ENCODE data around the gene TEAD2.
A peak's percentile ranks its signal among the peaks of the same experiment; 100 is the strongest.
"Not testable (repeated sequence)": the region's sequence is repeated elsewhere in the genome, so short reads cannot be mapped to it uniquely, and the experiment has no call there.

Gene TEAD2

DNA sequence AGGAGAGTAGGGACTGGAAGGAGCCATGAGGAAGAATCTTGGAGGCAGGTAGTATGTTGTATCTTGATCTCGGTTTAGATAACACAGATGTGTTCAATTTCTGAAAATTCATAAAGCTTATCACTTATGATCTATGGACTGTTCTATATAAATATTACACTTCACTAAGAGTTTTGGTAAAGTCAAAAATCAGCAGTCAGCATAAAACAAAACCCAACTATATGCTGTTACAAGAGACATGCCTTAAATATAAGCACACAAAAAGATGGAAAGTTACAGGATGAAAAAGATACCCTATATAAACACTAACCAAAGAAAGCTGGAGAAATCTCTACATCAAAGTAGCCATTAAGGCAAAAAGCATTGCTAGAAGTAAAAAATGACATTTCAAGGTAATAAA lies 21.4 kb upstream of the TEAD2 start:
- DNase-seq, result no peak

DNA sequence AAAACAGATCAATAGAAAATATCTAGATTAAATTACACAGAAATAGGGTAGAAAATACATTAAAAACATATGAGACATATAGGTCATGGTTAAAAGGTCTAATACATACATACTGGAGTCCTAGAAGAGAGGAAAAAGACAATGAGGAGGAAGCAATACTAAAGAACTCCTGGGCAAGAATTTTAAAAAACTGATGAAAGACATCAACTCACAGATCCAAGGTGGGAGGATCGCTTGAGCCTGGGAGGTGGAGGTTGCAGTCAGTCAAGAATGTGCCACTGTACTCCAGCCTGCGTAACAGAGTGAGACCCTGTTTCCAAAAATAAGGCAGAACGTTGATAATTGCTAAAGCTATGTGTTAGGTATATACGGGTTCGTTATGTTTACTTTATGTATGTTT lies 20.4 kb upstream of the TEAD2 start:
- no peak for DNase-seq

DNA sequence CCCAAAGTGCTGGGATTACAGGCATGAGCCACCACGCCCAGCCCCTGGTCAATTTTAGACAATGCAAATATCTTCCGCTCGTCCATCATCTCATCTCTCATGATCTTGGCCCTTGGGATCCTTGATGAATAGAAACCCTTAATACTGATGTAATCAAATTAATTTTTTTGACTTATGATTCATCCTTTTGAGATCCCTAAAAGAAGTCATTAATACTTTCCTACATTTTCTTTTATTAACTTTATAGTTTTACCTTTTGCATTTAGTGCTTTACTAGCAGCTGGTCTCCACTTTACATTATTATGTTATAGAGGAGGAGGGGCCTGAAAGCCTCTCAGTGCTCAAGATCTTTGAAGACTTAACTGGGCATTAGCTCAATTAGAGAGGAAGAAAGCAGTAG lies 18.2 kb upstream of the TEAD2 start:
- DNase-seq, result no peak

DNA sequence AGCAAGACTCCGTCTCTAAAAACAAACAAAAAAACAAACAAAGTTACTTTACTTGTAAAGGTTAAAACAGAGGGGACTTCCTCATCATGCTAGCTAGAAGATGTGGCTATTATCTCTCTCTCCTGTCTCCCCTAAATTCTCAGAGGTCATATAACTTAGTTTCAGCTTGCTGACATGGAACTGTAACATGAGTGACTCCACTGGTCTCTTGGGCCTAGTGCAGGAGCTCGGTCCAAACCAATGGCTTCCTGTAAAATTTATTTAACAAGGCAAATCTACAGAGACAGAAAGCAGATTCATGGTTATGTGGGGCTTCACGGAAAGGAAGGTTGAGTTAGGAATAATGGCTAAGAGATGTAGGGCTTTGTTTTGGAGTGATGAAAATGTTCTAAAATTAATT lies 16.3 kb upstream of the TEAD2 start:
- no peak for DNase-seq

DNA sequence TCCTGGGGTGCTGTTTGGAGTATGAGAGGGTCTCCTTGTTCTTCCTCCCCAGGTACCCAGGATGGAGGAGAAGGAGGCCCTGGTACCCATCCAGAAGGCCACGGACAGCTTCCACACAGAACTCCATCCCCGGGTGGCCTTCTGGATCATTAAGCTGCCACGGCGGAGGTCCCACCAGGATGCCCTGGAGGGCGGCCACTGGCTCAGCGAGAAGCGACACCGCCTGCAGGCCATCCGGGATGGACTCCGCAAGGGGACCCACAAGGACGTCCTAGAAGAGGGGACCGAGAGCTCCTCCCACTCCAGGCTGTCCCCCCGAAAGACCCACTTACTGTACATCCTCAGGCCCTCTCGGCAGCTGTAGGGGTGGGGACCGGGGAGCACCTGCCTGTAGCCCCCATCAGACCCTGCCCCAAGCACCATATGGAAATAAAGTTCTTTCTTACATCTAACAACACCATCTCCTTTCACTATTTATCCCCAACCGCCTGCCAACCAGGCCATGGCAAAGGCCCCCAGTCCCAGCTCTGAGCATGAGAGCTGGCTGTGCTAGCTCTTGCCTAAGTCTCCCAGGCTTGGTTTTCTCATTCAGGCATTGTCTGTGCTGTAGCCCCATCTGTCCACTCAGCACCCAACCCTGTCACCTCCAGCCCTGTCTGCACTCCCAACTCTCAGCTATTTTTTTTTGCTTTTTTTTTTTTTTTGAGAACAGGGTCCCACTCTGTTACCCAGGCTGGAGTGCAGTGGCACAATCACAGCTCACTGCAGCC lies 12.6 kb upstream of the TEAD2 start:
- DNase-seq, result no peak

DNA sequence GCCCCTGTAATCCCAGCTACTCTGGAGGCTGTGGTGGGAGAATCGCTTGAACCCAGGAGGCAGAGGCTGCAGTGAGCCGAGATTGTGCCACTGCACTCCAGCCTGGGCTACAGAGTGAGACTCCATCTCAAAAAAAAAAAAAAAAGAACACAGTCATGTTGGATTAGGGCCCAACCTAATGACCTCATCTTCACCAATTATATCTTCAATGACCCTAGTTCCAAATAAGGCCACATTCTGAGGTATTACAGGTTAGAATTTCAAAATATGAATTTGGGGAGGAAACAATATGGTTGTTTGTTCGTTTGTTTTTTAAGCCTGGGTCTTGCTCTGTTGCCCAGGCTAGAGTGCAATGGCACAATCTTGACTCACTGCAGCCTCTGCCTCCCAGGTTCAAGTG lies 11.0 kb upstream of the TEAD2 start:
- DNase-seq, result not testable (repeated sequence)

DNA sequence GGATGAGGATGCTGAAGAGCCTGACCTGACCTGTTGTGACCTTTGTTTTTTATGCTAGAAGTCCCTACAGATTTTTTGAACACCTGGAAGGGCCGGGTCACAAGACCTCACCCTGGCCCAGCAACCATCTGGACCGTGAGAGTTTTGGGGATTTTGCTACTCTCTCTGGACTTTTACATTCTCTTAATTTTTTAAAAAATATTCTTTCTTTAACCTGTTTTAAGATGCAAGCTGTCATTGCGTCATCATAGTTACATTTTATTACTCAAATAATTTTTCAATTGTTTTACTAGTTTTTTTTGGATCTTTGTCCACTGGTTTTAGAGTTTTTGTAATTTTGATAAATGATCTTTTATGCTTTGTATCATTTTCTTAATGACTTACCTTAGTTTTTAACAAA lies 9.0 kb upstream of the TEAD2 start:
- DNase-seq, result no peak

DNA sequence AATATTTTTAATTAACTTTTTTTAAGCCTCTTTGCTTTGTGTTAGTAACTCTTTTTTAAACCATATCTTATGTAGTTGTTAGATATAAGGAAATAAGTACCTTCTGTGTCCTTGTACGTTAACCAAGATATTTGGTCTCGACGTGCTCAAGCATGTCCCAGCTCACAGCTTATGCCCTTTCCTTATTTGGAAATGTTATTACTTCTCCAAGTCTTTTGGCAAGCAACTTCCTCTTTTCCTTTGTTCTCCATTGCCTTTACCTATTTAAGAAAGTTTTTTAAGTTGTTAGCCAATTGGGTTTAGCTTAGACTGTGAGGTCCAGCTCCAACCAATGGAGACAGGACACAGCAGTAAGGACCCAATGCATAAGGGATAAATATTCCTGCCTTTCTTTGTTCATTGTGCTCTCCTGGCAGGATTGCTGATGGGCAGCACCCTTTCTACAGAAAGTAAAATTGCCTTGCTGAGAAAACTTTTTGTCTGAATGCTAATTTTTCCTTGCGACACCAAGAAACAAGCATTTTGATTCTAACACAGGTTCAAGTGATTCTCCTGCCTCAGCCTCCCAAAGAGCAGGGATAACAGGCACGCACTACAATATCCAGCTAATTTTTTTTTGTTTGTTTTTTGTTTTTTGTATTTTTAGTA lies 6.6 kb upstream of the TEAD2 start:
- DNase-seq, result no peak

DNA sequence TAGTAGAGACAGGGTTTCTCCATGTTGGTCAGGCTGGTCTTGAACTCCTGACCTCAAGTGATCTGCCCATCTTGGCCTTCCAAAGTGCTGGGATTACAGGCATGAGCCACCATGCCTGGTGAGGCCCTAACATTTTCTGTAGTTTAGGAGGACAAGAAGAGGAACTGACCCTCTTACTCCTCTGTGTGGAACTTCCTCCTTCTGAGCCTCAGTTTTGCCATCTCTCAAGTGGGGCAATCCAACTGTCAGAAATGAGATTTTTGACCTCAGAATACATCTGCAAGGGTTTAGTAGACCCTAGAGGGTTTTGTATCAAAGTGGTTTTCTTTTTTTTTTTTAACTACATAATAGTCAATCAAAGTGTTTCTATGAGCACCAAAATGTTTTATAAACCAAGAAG lies 3.9 kb upstream of the TEAD2 start:
- DNase-seq, result no peak

DNA sequence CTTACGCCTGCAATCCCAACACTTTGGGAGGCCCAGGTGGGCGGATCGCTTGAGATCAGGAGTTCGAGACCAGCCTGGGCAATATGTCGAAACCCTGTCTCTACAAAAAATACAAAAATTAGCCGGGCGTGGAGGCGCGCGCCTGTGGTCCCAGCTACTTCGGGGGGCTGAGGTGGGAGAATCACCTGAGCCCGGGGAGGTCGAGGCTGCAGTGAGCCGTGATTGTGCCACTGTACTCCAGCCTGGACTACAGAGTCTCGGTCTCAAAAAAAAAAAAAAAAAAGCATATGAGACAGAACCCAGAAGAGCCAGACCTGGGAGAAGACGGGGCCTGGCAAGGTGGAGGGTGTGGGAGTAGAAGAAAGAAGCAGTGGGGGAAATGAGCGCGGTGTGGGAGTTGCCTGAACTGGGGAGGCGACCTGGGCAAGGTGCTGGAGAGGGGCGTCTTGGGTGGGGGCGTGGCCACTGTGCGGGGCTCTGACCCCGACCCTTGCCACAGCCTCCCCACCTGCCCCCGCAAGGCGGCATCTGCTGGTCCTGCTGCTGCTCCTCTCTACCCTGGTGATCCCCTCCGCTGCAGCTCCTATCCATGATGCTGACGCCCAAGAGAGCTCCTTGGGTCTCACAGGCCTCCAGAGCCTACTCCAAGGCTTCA lies 2.0 kb upstream of the TEAD2 start:
- DNase-seq, result no peak

DNA sequence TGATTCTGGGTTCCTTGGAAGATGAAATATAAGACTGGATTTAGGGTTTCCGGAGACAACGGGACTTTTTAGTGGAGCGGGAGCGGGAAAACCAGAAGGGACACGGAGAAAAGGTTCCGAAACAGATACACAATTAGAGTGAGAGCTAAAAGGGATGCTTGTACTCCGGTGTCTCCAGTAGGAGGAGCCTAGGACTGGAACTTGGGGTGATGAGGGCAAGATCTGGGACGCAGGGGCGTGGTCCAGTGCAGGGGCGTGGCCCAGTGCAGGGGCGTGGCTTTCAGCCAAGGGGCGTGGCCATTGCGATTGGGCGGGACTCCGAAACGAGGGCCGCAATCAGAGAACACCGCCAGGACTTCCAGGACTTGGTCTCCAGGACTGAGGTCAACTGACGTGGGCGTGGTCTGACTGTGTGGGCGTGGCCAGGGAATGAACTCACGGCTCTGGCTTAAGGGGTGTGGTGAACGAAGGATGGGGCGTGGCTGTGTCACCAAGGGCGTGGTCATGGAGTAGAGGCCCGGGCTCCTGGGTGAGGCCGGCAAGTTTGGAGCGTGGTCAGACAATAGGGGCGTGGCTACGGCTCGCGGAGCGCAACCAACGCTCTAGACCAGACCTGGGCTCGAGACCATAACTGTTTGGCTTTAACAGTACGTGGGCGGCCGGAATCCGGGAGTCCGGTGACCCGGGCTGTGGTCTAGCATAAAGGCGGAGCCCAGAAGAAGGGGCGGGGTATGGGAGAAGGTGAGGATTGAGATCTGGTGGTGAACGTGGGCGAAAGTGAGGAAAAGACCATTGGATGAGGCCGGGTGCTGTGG lies 1.3 kb upstream of the TEAD2 start, which contains the start of gene DKKL1:
DKKL1 (plus strand) TSS at position 610 of the 815 bp plus-strand sequence; CDS start at position 732, 122 bp downstream.
- peak; percentile 88 for DNase-seq

DNA sequence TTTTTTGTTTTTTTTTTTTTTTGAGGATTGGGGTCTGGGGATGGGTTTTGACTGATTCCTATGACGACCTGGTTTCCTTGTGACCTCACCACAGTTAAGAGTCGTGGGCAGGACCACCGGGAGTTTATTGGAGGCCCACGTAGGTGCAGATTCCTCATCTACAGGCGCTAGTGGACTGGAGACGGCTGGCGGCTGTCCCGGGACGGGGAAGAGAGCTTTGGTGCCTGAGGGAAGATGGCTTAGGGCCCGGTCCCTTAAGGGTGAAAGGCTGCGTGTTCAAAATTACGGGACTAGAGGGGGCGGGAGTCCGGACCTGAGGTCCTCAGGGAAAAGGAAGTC lies 682 bp upstream of the TEAD2 start:
- DNase-seq, result no peak

DNA sequence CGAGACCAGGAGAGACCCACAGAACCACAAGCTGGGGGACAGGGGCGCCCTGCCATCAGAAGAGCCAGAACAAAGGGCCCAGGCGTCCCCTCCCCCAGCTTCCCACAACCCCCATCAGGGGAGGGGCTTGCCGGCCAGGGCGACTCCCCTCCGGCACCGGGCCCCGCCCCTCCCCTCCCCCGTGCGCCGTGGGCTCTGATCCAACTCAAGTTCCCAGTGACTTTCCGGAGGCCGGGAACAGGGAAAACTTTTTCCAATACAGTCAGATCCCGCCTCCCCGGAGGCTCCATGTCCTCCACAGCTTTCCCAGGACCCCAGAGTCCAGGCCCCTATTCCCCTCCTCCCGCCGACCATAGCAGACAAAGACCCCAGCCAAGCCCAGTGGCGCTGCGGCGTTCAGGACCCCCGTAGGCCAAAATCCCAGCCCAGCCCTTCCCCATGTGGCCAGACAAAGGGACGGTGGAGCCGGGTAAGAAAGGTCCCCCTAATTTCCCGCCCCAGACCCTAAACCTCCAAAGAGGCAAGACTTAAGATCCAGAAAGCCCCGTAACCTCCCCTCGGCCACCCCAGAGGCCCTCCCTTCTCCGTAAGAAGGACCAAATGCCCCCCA lies 673 bp downstream of the TEAD2 start:
- DNase-seq, result peak; percentile 37

DNA sequence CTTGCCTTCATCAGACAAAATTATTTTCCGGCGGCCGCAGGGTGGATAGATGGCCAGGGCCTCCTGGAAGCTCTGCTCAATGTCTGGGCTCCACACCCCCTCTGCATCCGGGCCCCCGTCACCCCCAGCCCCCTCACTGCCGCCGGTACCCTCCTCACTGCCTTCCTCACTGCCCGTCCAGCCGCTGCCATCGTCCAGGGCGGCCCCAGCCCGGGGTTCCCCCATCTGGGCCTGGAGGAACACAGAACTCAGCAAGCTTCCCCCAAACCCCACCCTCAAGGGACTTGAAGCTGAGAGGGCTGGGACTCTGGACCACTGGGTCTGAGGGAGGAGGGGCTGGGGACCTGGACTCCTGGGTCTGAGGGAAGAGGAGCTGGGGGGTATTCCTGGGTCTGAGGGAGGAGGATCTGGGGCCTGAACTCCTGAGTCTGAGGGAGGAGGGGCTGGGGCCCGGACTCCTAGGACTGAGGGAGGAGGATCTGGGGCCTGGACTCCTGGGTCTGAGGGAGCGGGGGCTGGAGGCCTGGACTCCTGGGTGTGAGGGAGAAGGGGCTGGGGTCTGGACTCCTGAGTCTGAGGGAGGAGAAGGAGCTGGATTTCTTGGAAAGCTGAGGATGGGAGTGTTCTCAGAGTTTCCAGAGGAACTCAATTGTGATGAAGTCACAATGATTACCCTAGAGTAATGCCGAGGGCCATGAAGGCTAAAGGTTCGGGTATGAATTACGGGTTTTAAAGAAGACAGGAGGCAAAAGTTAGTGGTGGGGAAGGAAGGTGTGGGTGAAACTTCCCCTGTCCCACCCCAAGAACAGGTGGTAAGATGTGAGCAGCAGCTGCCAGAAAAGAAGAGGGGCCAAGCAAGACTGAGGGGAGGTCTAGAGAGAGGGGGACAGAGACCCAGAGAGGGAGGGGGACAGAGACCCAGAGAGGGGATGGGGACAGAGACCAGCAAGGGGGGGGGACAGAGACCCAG lies 2.1 kb downstream of the TEAD2 start:
- no peak for DNase-seq

DNA sequence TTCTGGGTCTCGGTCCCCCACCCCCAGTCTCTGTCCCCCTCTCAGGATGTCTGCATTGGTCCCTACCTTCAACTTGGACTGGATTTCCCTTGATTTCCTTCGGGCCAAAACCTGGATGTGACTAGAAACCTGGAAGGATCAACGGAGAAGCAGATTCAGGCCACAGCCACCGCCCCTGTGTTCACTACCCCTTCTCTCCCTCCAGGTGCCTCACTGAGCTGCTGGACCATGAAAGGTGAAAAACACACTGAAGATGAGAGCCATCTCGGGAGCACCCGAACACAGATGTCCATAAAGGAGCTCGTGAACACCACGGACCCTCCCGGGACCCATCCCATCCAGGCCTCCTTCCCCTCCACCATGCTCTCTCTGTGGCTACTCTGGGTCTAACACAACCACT lies 5.0 kb downstream of the TEAD2 start:
- DNase-seq, result no peak

DNA sequence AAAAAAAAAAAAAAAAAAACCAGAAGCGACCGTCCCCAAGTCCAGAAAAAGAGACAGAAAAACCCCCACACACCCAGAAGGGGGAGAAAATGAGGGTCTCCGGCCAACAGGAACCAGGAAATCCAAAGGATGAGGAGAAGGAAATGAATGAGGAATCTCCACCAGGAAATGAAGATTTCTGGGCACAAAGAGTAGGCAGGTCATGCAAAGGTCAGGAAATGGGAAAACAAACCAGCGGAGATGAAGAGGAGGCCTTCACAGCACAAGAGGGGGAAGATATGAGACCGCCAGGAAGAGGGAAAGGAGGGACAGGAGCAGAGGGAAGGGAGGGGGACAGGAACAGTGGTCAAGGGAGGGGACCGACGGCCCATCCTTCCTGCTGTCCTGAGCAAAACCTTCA lies 5.8 kb downstream of the TEAD2 start:
- no peak for DNase-seq

DNA sequence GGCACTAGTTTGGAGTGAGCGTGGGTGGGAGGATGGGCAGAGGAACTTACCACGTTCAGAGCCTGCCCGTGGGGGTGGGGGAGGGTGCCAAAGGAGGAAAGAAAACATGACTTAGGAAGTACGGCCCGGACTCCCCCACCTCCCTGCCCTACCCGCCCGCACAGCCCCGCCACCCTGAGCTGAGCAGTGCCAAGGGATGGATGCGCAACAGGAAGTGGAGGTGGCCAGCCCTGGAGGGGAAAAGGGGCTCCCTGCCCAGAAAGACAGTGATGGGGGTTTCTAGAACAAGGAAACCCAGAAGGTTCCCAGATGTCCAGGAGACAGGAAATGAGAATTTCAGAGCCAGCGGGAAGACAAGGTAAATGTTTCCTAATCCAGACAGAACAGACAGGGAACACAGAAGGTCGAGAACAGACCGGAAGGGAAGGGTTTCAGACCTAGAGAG lies 6.3 kb downstream of the TEAD2 start:
- no peak for DNase-seq

DNA sequence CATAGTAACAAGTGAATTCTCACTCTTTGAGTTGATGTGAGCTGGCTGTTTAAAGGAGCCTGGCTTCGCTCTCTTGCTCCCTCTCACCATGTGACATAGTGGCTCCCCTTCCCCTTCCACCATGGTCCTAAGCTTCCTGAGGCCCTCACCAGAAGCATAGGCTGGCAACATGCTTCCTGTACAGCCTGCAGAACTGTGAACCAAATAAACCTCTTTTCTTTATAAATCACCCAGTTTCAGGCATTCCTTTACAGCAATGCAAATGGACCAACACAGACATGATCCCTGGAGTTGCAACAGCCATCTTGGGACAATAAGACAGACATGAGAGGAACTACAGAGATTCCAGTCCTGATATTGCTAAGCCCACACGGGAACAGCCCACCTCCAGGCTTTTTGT lies 12.6 kb downstream of the TEAD2 start:
- DNase-seq, result no peak

DNA sequence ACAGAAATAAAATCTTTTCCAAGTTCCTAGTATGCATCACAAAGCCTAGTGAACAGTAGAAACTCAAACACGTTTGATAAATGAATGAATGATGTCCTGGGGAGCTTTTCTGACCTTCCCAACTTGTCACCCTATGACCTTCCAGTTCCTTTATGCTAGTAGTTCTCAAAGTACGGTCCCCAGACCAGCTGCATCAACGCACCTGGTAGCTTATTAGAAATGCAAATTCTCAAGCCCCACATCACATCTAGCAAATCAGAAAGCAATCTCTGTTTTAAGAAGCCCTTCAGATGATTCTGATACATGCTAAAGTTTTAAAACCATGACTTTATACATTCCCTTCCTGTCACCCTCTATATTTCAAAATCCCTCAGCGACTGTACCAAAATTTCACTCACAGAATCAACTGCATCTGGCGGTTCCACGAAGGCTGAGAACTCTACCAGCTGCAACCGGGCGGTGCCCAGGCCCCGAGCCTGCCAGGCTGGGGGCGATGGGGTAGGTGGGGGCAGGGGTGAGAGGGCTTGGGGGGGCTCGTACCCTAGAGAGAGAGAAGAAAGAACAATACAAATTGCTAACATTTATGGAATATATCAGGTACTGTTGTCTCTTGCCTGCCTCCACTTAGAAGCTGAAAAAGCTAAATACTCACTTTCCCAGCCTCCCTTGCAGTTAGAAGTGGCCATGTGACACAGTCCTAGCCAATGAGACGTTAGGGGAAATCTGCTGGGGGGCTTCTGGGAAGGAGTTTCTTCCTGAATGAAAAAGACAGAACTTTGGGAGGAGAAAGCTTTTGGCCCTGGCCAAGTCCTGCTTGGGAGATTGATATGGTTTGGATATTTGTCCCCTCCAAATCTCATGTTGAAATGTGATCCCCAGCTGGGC lies 13.7 kb downstream of the TEAD2 start:
- no peak for DNase-seq

DNA sequence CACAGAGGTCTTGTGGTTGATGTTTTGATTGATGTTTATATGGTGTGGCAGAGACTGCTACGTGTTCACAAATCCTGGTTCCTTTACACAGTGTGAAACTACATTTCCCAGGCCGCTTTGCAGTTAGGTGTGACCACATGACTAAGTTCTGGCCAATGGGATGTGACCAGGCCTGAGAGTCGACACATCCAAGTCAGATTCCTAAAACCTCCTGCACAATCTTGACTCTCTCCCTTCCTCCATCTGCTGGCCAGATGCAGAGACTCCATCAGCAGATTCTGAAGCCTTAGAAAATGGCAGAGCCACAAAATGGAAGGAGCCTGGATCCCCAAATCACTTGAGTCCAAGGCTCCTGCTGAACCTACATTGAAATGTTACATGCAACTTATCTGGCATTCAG lies 14.4 kb downstream of the TEAD2 start:
- peak; percentile 31 for DNase-seq

DNA sequence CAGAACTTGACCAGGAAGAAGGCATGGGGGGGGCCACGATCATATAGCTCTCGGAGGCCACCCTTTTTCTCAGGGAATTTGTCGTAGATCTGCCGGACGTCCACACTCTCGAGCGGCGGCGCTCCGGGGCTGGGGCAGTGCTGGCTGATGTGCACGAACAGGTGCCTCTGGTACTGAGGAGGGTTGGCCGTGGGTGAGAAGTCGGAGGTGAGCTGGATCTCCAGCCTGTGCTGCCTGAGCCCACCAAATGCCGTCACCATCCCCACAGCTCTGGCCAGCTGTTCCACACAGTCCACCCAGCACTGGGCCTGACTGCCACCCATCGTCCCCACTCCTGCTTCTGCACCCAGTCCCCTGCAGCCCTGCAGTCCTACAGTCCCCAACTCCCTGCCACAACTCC lies 15.0 kb downstream of the TEAD2 start:
- no peak for DNase-seq

Data from stimulated activated CD4-positive, alpha-beta T cell treated with anti-CD3 and anti-CD28 coated beads, Interleukin-15, amount 100 ng/mL, for 24 hours (primary cell).